NCI-H1417 (cell line): Measurements from ENCODE around the gene GALNT14.

Experiments used
- DNase-seq, 3 experiments: peaks; one replicate each; lab custom pipeline; 2025; lab: John Stamatoyannopoulos, UW

The GALNT14 gene

GRCh38 chr2:30978854-30979253 is 159.4 kb downstream of the GALNT14 start:
- DNase-seq: no peak

GRCh38 chr2:30978044-30978443 is 160.2 kb downstream of the GALNT14 start:
- no peak for DNase-seq

- DNase-seq: no peak
Measured at GRCh38 chr2:30975156-30975555, 163.1 kb downstream of the GALNT14 start.

- no peak for DNase-seq
Measured at GRCh38 chr2:30974554-30974953, 163.7 kb downstream of the GALNT14 start.

- no peak for DNase-seq
Measured at GRCh38 chr2:30974092-30974491, 164.1 kb downstream of the GALNT14 start.

- no peak for DNase-seq
Measured at GRCh38 chr2:30971231-30972025, 166.8 kb downstream of the GALNT14 start.

GRCh38 chr2:30968660-30969397 is 169.4 kb downstream of the GALNT14 start:
- DNase-seq: no peak

- peak in 1 of 3 experiments; percentile 65 for DNase-seq
Measured at GRCh38 chr2:30966786-30967185, 171.5 kb downstream of the GALNT14 start.

- no peak for DNase-seq
Measured at GRCh38 chr2:30965022-30965531, 173.2 kb downstream of the GALNT14 start.

- peak; percentile 25 to 73 (median 38) for DNase-seq
Measured at GRCh38 chr2:30964334-30965005, 173.8 kb downstream of the GALNT14 start.

- DNase-seq: no peak
Measured at GRCh38 chr2:30963184-30963583, 175.1 kb downstream of the GALNT14 start.

- DNase-seq: peak in 2 of 3 experiments; percentile 36 to 68
Measured at GRCh38 chr2:30960213-30960612, 178.0 kb downstream of the GALNT14 start.

GRCh38 chr2:30959653-30960052 is 178.6 kb downstream of the GALNT14 start:
- no peak for DNase-seq

- DNase-seq: no peak
Measured at GRCh38 chr2:30958918-30959265, 179.3 kb downstream of the GALNT14 start.

GRCh38 chr2:30958193-30958917 is 179.9 kb downstream of the GALNT14 start:
- DNase-seq: no peak

- DNase-seq: no peak
Measured at GRCh38 chr2:30957591-30957990, 180.6 kb downstream of the GALNT14 start.

GRCh38 chr2:30956995-30957394 is 181.2 kb downstream of the GALNT14 start:
- DNase-seq: no peak

- DNase-seq: no peak
Measured at GRCh38 chr2:30955516-30956132, 182.6 kb downstream of the GALNT14 start.

GRCh38 chr2:30950339-30950738 is 187.9 kb downstream of the GALNT14 start:
- DNase-seq: no peak

GRCh38 chr2:30949435-30949834 is 188.8 kb downstream of the GALNT14 start:
- DNase-seq: peak in 1 of 3 experiments; percentile 22

- DNase-seq: no peak
Measured at GRCh38 chr2:30948857-30949256, 189.4 kb downstream of the GALNT14 start.
